PFSK-1 (cell line): ENCODE data around the gene RBM26.

Source experiments
- POLR2AphosphoS5 ChIP-seq: IDR thresholded peaks from 2 replicates; pipeline ENCODE4 v1.6.1; 2012; ENCODE audit warnings: low read depth, mild to moderate bottlenecking, control low read depth, low read length, moderate library complexity
- REST ChIP-seq, 2 experiments: IDR thresholded peaks; 2 replicates each; pipeline versions ENCODE4 v1.6.1 to v1.8.0; 2011 to 2012; ENCODE audit warnings: low read depth in 2 of 2, low read length in 2 of 2, control low read depth in 1 of 2, inconsistent platforms in 1 of 2, mild to moderate bottlenecking in 1 of 2, moderate library complexity in 1 of 2; ENCODE audit not compliant: insufficient read depth in 1 of 2
- SIN3A ChIP-seq: IDR thresholded peaks from 2 replicates; pipeline ENCODE4 v1.6.1; 2012; ENCODE audit warnings: mild to moderate bottlenecking, low read length, moderate library complexity, borderline replicate concordance; ENCODE audit not compliant: insufficient read depth
- TAF1 ChIP-seq: IDR thresholded peaks from 2 replicates; pipeline ENCODE4 v1.6.1; 2012; ENCODE audit warnings: low read length, control low read depth, borderline replicate concordance; ENCODE audit not compliant: insufficient read depth

- TF ChIP-seq SIN3A (no peak), TAF1 (no peak), REST (IDR thresholded peaks at IDR 0.05; ENCODE audit: insufficient read depth in 1 of 2, low read depth in 2 of 2, low read length in 2 of 2) (no peak), POLR2AphosphoS5 (no peak)
Observed at GRCh38 chr13:79409828-79410227, 3.8 kb upstream of the RBM26 start.
